Calu3 (cell line): ENCODE results near the gene FBXL2. TPM values are rescaled to one million over a fixed set of nuclear protein-coding genes. Genes with fewer than 3 reads are reported as not detected.
A peak's percentile ranks its signal among the peaks of the same experiment; 100 is the strongest.

Source experiments
- BruUV-seq: library from RNA; stranded (reverse); fragments of 400-500 nt; replicated peaks from 2 replicates; lab custom pipeline; 2021; lab: Mats Ljungman, UMichigan
- CTCF ChIA-PET: fragments of 300-600 bp; sonication (Branson Sonifier 250); formaldehyde crosslinking; loops from one replicate; lab custom pipeline; 2022; ENCODE audit warnings: antibody characterized with exemption; lab: Charles Lee
- DNase-seq: peaks from one replicate; pipeline ENCODE4 v3.0.0; 2022
- H3K27ac Mint-ChIP-seq: one replicate; pipeline ENCODE4 v1.8.0; 2022; ENCODE audit warnings: mixed read lengths; ENCODE audit not compliant: unreplicated experiment
- H3K27me3 Mint-ChIP-seq: one replicate; pipeline ENCODE4 v1.8.0; 2022; ENCODE audit warnings: mixed read lengths; ENCODE audit not compliant: unreplicated experiment
- H3K36me3 Mint-ChIP-seq: one replicate; pipeline ENCODE4 v1.8.0; 2022; ENCODE audit warnings: mild to moderate bottlenecking, moderate library complexity, mixed read lengths; ENCODE audit not compliant: insufficient read depth, unreplicated experiment
- H3K4me1 Mint-ChIP-seq: one replicate; pipeline ENCODE4 v1.8.0; 2022; ENCODE audit warnings: mild to moderate bottlenecking, low read depth, mixed read lengths; ENCODE audit not compliant: unreplicated experiment
- H3K4me3 Mint-ChIP-seq: one replicate; pipeline ENCODE4 v1.8.0; 2022; ENCODE audit warnings: mild to moderate bottlenecking, low read depth, moderate library complexity, mixed read lengths; ENCODE audit not compliant: unreplicated experiment
- H3K9me3 Mint-ChIP-seq: one replicate; pipeline ENCODE4 v1.8.0; 2022; ENCODE audit warnings: low read depth, mixed read lengths; ENCODE audit not compliant: unreplicated experiment
- intact Hi-C: fragments of 100-400 bp; cut with micrococcal nuclease; formaldehyde crosslinking; loops from one replicate; pipeline ENCODE4 v1.10.0; 2022; ENCODE audit not compliant: unreplicated experiment
- total RNA-seq: library from RNA; stranded (reverse); gene quantifications from 2 replicates; pipeline ENCODE4 v1.2.3, GENCODE V29; 2022
- TF ChIP-seq, protein P1 (sequence below): fragments of 200-600 bp; IDR thresholded peaks from one replicate; pipeline ENCODE4 v1.8.0; 2022; ENCODE audit warnings: antibody characterized with exemption; ENCODE audit not compliant: unreplicated experiment

FBXL2 gene
- total RNA-seq, 1 experiment from 2014 or later = 11.5 TPM

DNA sequence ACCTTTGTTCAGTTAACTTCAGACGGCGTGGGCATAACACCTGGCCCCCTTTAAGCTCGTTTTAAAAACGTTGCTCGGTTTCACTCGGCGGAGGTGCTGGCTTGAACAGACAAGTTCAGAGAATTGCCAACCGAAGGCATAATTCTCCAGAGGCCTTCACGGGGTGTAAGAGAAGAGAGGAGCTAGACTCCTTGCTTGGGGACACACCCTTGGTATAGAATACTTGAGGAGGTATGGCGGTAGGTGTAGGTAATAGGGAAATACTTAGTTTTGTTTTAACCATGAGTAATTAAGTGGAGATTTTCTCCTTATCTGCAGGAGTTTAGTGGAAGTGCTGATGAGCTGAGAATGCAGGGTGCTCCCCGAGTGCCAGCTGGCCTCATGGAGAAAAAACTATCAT is 921 bp downstream of the FBXL2 start:
- Mint-ChIP-seq H3K27ac (peak overlapping the region; percentile 78), H3K4me3 (peak overlapping the region; percentile 78), H3K36me3 (peaks cover 19% of the 10 kb centered on the region), H3K4me1 (no peaks in the 10 kb centered on the region), H3K9me3 (no peaks in the 10 kb centered on the region), H3K27me3 (no peaks in the 10 kb centered on the region)
- no peak for DNase-seq
- intact Hi-C loops = loop anchor here (2.0 kb wide), 1 partner anchor 83 kb away; no protein-coding TSS in a partner anchor
- CTCF ChIA-PET = interaction anchor here (1.1 to 1.3 kb wide), 2 partner anchors 21 to 28 kb away, joined by 3 read pairs; no protein-coding TSS in a partner anchor
- TF ChIP-seq, protein P1, sequence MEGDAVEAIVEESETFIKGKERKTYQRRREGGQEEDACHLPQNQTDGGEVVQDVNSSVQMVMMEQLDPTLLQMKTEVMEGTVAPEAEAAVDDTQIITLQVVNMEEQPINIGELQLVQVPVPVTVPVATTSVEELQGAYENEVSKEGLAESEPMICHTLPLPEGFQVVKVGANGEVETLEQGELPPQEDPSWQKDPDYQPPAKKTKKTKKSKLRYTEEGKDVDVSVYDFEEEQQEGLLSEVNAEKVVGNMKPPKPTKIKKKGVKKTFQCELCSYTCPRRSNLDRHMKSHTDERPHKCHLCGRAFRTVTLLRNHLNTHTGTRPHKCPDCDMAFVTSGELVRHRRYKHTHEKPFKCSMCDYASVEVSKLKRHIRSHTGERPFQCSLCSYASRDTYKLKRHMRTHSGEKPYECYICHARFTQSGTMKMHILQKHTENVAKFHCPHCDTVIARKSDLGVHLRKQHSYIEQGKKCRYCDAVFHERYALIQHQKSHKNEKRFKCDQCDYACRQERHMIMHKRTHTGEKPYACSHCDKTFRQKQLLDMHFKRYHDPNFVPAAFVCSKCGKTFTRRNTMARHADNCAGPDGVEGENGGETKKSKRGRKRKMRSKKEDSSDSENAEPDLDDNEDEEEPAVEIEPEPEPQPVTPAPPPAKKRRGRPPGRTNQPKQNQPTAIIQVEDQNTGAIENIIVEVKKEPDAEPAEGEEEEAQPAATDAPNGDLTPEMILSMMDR = no peak
- TSS peak; percentile 46 for BruUV-seq

DNA sequence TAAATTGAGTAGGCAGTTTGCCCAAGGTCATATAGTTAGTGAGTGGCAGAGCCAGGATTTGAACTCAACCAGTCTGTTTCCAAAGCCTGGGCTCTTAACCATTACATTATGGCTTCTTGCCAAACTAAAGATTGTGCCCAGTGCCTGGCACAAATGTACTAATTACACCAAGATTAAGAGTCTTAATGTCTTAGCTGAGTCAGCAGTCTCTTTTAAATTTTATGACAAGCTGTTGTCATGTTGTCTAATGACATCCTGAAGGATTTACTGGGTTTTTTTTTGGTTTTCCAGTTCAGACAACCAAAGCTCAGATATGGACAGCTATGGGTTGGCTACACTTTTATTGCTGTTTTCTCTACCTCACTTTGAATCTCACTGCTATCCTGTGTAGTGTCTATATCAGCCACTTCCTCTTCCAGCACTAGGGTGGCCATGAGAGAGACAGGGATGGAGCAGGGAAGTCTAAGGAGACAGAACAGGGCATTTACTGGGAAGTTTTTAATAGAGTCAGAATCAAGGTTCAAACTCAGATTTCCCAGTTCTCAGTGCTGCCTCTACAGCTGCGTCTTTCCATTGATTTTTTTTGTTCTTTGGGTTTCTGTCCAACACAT is 10.5 kb downstream of the FBXL2 start:
- no TSS peak for BruUV-seq
- H3K4me3 Mint-ChIP-seq = no peak overlapping the region
- CTCF ChIA-PET = interaction anchor here (0.6 kb wide), 1 partner anchor 11 kb away, joined by 3 read pairs; no protein-coding TSS in a partner anchor

DNA sequence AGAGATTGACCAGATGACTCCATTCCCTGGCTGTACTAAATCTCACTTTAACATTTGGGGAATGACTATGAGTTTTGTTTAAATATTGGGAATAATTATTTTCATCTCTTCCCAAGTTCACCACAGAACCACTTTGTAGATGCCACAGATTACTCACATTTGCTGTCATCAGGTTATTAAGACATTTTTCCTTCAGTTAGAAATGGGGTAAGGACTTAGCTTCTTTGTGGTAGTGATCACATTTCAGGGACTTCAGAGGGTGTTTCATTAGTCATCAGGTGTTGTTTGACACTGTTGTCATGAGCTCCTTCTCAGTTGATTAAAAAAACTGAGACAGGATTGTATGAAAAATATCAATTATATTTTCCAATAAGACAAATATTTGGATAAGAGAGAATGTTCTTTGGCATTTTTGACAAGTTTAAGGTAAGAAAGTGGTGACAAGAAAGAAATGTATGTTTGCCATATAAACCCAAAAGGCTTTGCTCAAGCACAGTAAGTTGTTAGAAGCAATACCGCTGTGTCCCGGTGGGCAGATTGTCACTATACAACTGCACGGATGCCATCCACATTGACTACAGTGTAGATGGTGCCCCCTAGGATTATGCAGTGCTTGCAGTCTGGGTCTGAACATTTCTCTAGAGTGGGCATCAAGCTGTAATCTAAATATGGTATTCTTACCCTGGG is 22.3 kb downstream of the FBXL2 start:
- no TSS peak for BruUV-seq
- Mint-ChIP-seq H3K27me3 (no peaks in the 10 kb centered on the region), H3K36me3 (no peaks in the 10 kb centered on the region), H3K4me1 (peaks cover 27% of the 10 kb centered on the region), H3K9me3 (no peaks in the 10 kb centered on the region), H3K4me3 (no peak overlapping the region), H3K27ac (peak overlapping the region; percentile 87)
- TF ChIP-seq, protein P1 = no peak
- CTCF ChIA-PET = interaction anchor here (0.6 to 2.2 kb wide), 5 partner anchors 21 to 1345 kb away, joined by 3 to 12 read pairs (median 3); no protein-coding TSS in a partner anchor
- no peak for DNase-seq
- intact Hi-C loops = no loop called here

More for the DNA sequence above, 10.5 kb downstream of the FBXL2 start:
- Mint-ChIP-seq H3K27me3 (no peaks in the 10 kb centered on the region), H3K36me3 (no peaks in the 10 kb centered on the region), H3K27ac (no peak overlapping the region), H3K4me1 (no peaks in the 10 kb centered on the region), H3K9me3 (peaks cover 13% of the 10 kb centered on the region)
- TF ChIP-seq, protein P1 = no peak
- intact Hi-C loops = no loop called here
- DNase-seq = no peak

DNA sequence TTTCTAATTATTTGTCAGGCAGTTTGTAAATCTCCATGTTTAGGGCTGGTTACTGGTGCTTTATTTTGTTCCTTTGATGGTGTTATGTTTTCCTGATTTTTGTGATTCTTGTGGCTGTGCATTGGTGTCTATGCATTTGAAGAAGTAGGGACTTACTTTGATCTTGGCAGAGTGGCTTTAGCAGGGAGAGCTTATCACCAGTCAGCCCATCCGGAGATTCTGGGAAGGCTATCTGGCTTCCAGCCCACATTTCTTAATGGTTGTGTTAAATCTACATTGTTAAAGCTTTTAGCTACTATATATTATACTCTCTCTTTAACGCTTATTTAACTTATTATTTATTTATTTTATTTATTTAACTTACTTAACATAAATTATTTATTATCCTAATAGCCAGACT is 35.1 kb downstream of the FBXL2 start:
- H3K27me3 Mint-ChIP-seq = no peaks in the 10 kb centered on the region
- H3K4me3 Mint-ChIP-seq = no peak overlapping the region
- no peak overlapping the region for H3K27ac Mint-ChIP-seq
- peaks cover 2% of the 10 kb centered on the region for H3K9me3 Mint-ChIP-seq
- TF ChIP-seq, protein P1 = no peak
- no TSS peak for BruUV-seq
- DNase-seq = no peak
- peaks cover 26% of the 10 kb centered on the region for H3K4me1 Mint-ChIP-seq
- intact Hi-C loops = no loop called here
- CTCF ChIA-PET = no interaction called here
- H3K36me3 Mint-ChIP-seq = no peaks in the 10 kb centered on the region
